GM18868 (cell line): Measurements from ENCODE around the gene SF3B4.
"Not testable (repeated sequence)": the region's sequence is repeated elsewhere in the genome, so short reads cannot be mapped to it uniquely, and the experiment has no call there.

Source experiments
- ATAC-seq: cut with Tn5 transposase; IDR thresholded peaks from one replicate; pipeline ENCODE4 v1.9.1; 2021; ENCODE audit warnings: mild to moderate bottlenecking, moderate library complexity; ENCODE audit not compliant: unreplicated experiment

The SF3B4 gene

GRCh38 chr1:149888247-149888998, 39.2 kb downstream of the SF3B4 start:
- peak; percentile 26 for ATAC-seq

GRCh38 chr1:149887456-149888246, 40.0 kb downstream of the SF3B4 start:
- ATAC-seq = peak; percentile 48

GRCh38 chr1:149887196-149887455, 40.5 kb downstream of the SF3B4 start:
- ATAC-seq = not testable (repeated sequence)

- ATAC-seq = peak; percentile 54
These were observed 41.0 kb downstream of the SF3B4 start for GRCh38 chr1:149886396-149887195.

GRCh38 chr1:149886121-149886395, 41.5 kb downstream of the SF3B4 start:
- not testable (repeated sequence) for ATAC-seq

- ATAC-seq = no peak
These were observed 42.1 kb downstream of the SF3B4 start for GRCh38 chr1:149885339-149886120.

GRCh38 chr1:149884433-149885338, 42.9 kb downstream of the SF3B4 start:
- ATAC-seq = no peak

GRCh38 chr1:149883598-149884247, 43.9 kb downstream of the SF3B4 start:
- no peak for ATAC-seq

- no peak for ATAC-seq
These were observed 45.7 kb downstream of the SF3B4 start for GRCh38 chr1:149881876-149882275.

- ATAC-seq = no peak
These were observed 48.0 kb downstream of the SF3B4 start for GRCh38 chr1:149879556-149879955.

- no peak for ATAC-seq
These were observed 50.2 kb downstream of the SF3B4 start for GRCh38 chr1:149877211-149877946.
